Naive thymus-derived CD4-positive, alpha-beta T cell (primary cell): ENCODE results near the gene TH. TPM values are rescaled to one million over a fixed set of nuclear protein-coding genes. Genes with fewer than 3 reads are reported as not detected.

ENCODE experiments used
- ATAC-seq: fragments of 150-1000 bp; cut with Tn5 transposase; 2 replicates; pipeline ENCODE4 v1.10.0; 2021; ENCODE audit warnings: mild to moderate bottlenecking, moderate library complexity
- CTCF ChIA-PET: fragments of 350-600 bp; sonication (Branson Sonifier 250); formaldehyde crosslinking; loops from one replicate; lab custom pipeline; 2021; ENCODE audit warnings: antibody characterized with exemption; lab: Charles Lee
- POLR2A ChIA-PET: fragments of 350-600 bp; sonication (Branson Sonifier 250); formaldehyde crosslinking; loops from one replicate; lab custom pipeline; 2021; ENCODE audit warnings: antibody characterized with exemption, inconsistent platforms; lab: Charles Lee
- DNase-seq, 9 donors: peaks; one replicate each; pipeline versions ENCODE4 v3.0.0 to v3.0.0-alpha.2; 2020 to 2022; ENCODE audit warnings: mixed read lengths in 1 of 9
- H3K27ac ChIP-seq: one replicate; pipeline ENCODE4 v1.7.0; 2013; ENCODE audit warnings: mild to moderate bottlenecking, low read depth, low read length, moderate library complexity
- H3K27me3 ChIP-seq, 2 donors: one replicate each; pipeline ENCODE4 v1.7.0; 2013; ENCODE audit warnings: low read length in 2 of 2, mild to moderate bottlenecking in 2 of 2, moderate library complexity in 2 of 2; ENCODE audit not compliant: control insufficient read depth in 2 of 2, insufficient read depth in 2 of 2
- H3K36me3 ChIP-seq, 3 experiments: 1 replicate in 2 of 3; 2 replicates in 1 of 3; pipeline ENCODE4 v1.7.0; 2013; ENCODE audit warnings: low read length in 3 of 3, mild to moderate bottlenecking in 3 of 3, moderate library complexity in 1 of 3; ENCODE audit not compliant: insufficient read depth in 3 of 3, control insufficient read depth in 2 of 3
- H3K4me1 ChIP-seq, 2 donors: one replicate each; pipeline ENCODE4 v1.7.0; 2013; ENCODE audit warnings: low read length in 2 of 2, mild to moderate bottlenecking in 2 of 2, moderate library complexity in 1 of 2; ENCODE audit not compliant: control insufficient read depth in 2 of 2, insufficient read depth in 2 of 2
- H3K4me3 ChIP-seq: 2 replicates; pipeline ENCODE4 v1.7.0; 2013; ENCODE audit warnings: mild to moderate bottlenecking, low read length
- H3K9me3 ChIP-seq, 3 experiments: 1 replicate in 2 of 3; 2 replicates in 1 of 3; pipeline ENCODE4 v1.7.0; 2013; ENCODE audit warnings: low read length in 3 of 3; ENCODE audit not compliant: control insufficient read depth in 2 of 3
- H3K27ac Mint-ChIP-seq, 9 donors: one replicate each; pipeline ENCODE4 v1.8.0; 2020 to 2022; ENCODE audit warnings: mixed read lengths in 9 of 9, mild to moderate bottlenecking in 8 of 9, moderate library complexity in 5 of 9, inconsistent platforms in 2 of 9
- H3K27me3 Mint-ChIP-seq, 5 donors: one replicate each; pipeline ENCODE4 v1.8.0; 2021 to 2022; ENCODE audit warnings: mixed read lengths in 5 of 5, mild to moderate bottlenecking in 1 of 5
- H3K36me3 Mint-ChIP-seq, 5 donors: one replicate each; pipeline ENCODE4 v1.8.0; 2020 to 2022; ENCODE audit warnings: mixed read lengths in 5 of 5, mild to moderate bottlenecking in 3 of 5, inconsistent platforms in 1 of 5
- H3K4me1 Mint-ChIP-seq, 7 donors: one replicate each; pipeline ENCODE4 v1.8.0; 2020 to 2022; ENCODE audit warnings: mixed read lengths in 7 of 7, mild to moderate bottlenecking in 3 of 7, inconsistent platforms in 1 of 7
- H3K4me3 Mint-ChIP-seq, 10 donors: one replicate each; pipeline ENCODE4 v1.8.0; 2020 to 2022; ENCODE audit warnings: mild to moderate bottlenecking in 10 of 10, mixed read lengths in 10 of 10, moderate library complexity in 6 of 10, inconsistent platforms in 2 of 10
- H3K9me3 Mint-ChIP-seq, 11 donors: one replicate each; pipeline ENCODE4 v1.8.0; 2020 to 2022; ENCODE audit warnings: mixed read lengths in 11 of 11, mild to moderate bottlenecking in 4 of 11, inconsistent platforms in 1 of 11, moderate library complexity in 1 of 11
- intact Hi-C, 2 donors: fragments of 100-400 bp; cut with micrococcal nuclease; formaldehyde crosslinking; loops; one replicate each; pipeline ENCODE4 v1.15.1; 2023
- polyA plus RNA-seq, 2 donors: library from polyadenylated mRNA; unstranded; fragments of 300-500 nt; fragmentation: Illumina TruSeq; gene quantifications; one replicate each; pipeline ENCODE4 v1.2.3, GENCODE V29; 2021
- total RNA-seq, 6 experiments: library from RNA in 5 of 6; stranded (reverse) in 5 of 6; gene quantifications; 1 replicate in 5 of 6; 2 replicates in 1 of 6; pipeline ENCODE4 v1.2.3 and lab custom pipeline; 2021 to 2026

TH gene
- total and polyA plus RNA-seq, 7 experiments from 2014 or later = not detected

DNA sequence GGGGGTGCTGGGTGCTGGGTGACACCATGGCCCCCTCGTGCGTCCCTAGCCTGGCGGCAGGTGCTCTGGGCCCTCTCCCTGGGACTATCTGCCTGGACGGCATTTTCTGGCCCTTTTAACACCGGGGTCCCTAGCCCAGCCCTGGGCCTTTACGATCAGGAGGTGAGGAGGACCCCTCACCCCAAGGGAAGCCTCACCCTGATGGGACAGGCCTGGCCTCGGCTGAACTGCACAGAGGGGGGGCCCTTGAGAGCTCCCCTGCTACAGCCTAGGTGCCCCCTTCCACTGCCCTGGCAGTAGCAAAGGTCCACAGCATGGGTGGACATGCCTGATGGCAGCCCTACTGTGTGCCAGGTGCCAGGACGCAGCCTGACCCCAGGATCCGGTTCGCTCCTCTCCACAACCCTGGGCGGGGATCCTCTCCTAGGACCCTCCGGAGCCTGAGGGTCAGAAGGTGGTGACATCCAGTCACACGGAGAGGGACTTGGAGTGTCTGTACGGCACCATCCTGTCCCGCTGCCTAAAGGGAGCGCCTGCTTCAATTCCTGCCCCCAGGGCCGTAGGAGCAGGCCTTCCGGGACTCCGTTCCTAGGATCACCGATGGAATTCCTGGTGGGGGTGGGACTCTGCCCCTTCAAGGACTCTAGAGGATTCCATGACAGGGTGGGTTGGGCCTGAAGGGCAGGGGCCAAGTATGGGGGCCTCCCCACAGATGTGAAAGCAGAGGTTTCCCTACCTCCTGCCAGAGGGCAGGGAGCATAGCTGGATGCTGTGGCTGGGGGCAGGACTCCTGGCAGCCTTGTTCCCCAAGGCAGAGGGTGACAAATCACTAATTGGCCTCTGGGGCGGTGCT, 33.0 kb upstream of the TH start:
- Mint-ChIP-seq H3K4me1 (peaks cover 0 to 6% (median 0%) of the 10 kb centered on the region in 7 donors), H3K36me3 (peaks cover 0 to 9% (median 0%) of the 10 kb centered on the region in 5 donors), H3K9me3 (peaks cover 0 to 20% (median 4%) of the 10 kb centered on the region in 11 donors), H3K27me3 (peaks cover 0 to 5% (median 0%) of the 10 kb centered on the region in 5 donors), H3K4me3 (no peak overlapping the region), H3K27ac (no peak overlapping the region)
- H3K4me3 ChIP-seq = no peak overlapping the region
- intact Hi-C loops = no loop called here
- peaks cover 0 to 7% (median 0%) of the 10 kb centered on the region in 3 experiments for H3K9me3 ChIP-seq
- no peaks in the 10 kb centered on the region for H3K4me1 ChIP-seq
- ChIA-PET CTCF (no interaction called here), POLR2A (no interaction called here)
- H3K27ac ChIP-seq = no peak overlapping the region
- DNase-seq (peak in 1 of 9 donors; percentile 4), ATAC-seq (no peak)
- H3K36me3 ChIP-seq = no peaks in the 10 kb centered on the region
- no peaks in the 10 kb centered on the region for H3K27me3 ChIP-seq

DNA sequence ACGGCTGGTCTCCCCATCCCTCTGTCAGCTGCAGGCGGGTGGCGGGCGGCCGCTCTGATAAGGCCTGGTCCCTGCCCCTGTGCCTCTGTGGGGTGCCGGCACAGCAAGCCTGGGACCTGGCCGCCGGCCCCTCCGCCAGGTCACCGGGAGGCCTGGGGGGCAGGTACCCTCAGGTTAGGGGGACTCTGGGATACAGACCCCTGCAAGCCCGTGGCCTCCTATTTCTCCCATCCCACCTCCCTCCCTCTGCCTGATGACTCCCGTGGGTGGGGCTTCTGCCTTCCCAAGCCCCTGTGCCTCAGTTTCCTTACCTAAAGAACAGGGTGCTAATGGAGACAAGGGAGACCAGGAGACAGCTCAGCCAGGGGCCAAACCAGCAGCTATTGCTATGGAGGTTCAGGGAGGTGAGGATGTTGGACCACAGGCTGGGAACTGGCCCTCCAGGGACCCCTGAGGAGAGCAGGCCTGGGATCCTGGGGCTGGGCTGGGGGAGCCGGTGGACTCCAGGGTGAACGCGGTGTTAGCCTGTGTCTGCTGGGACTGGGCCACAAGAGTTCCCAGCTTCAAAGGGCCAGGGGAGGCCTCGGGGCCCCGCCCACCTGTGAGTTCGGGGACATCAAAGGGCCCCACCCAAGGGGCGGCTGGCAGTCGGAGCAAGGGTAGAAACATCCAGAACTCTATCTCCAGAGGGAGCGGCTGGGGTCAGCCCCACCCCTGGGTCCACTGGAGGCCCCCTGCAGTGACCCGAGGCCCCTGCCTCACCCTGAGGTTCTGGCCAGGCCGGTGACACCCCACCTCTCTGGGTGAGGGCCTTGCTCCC, 32.0 kb upstream of the TH start:
- Histone ChIP-seq H3K4me3 (no peak overlapping the region), H3K27me3 (no peaks in the 10 kb centered on the region), H3K4me1 (no peaks in the 10 kb centered on the region), H3K27ac (no peak overlapping the region), H3K36me3 (no peaks in the 10 kb centered on the region), H3K9me3 (peaks cover 0 to 7% (median 0%) of the 10 kb centered on the region in 3 experiments)
- H3K4me1 Mint-ChIP-seq = peaks cover 0 to 6% (median 0%) of the 10 kb centered on the region in 7 donors
- no peak overlapping the region for H3K27ac Mint-ChIP-seq
- ATAC-seq = no peak
- H3K4me3 Mint-ChIP-seq = no peak overlapping the region
- H3K9me3 Mint-ChIP-seq = peaks cover 0 to 20% (median 4%) of the 10 kb centered on the region in 11 donors
- peak in 1 of 9 donors; percentile 2 for DNase-seq
- peaks cover 0 to 9% (median 0%) of the 10 kb centered on the region in 5 donors for H3K36me3 Mint-ChIP-seq
- peaks cover 0 to 5% (median 0%) of the 10 kb centered on the region in 5 donors for H3K27me3 Mint-ChIP-seq
- CTCF ChIA-PET = no interaction called here
- intact Hi-C loops = no loop called here
- POLR2A ChIA-PET = no interaction called here

- Mint-ChIP-seq H3K9me3 (peaks cover 0 to 20% (median 4%) of the 10 kb centered on the region in 11 donors), H3K27me3 (peaks cover 0 to 2% (median 0%) of the 10 kb centered on the region in 5 donors), H3K36me3 (peaks cover 0 to 9% (median 0%) of the 10 kb centered on the region in 5 donors), H3K4me3 (no peak overlapping the region), H3K27ac (no peak overlapping the region), H3K4me1 (peaks cover 0 to 2% (median 0%) of the 10 kb centered on the region in 7 donors)
- no peaks in the 10 kb centered on the region for H3K27me3 ChIP-seq
- no peaks in the 10 kb centered on the region for H3K36me3 ChIP-seq
- H3K9me3 ChIP-seq = peaks cover 0 to 7% (median 0%) of the 10 kb centered on the region in 3 experiments
- intact Hi-C loops = no loop called here
- DNase-seq = no peak
- no peaks in the 10 kb centered on the region for H3K4me1 ChIP-seq
- ChIA-PET CTCF (interaction anchor here (0.9 kb wide), 1 partner anchor 9 kb away, joined by 4 read pairs; no protein-coding TSS in a partner anchor), POLR2A (no interaction called here)
- H3K27ac ChIP-seq = no peak overlapping the region
- ATAC-seq = no peak
- no peak overlapping the region for H3K4me3 ChIP-seq
These were observed 31.4 kb upstream of the TH start for GRCh38 chr11:2202900-2203439.

GRCh38 chr11:2202071-2202899, 30.7 kb upstream of the TH start:
- no peak overlapping the region for H3K4me3 Mint-ChIP-seq
- CTCF ChIA-PET = interaction anchor here (0.6 to 0.9 kb wide), 2 partner anchors 9 to 184 kb away, joined by 3 to 4 read pairs; no protein-coding TSS in a partner anchor
- intact Hi-C loops = no loop called here

GRCh38 chr11:2201542-2201941, 29.9 kb upstream of the TH start:
- Mint-ChIP-seq H3K4me1 (peaks cover 4 to 9% (median 7%) of the 10 kb centered on the region in 7 donors), H3K27ac (no peak overlapping the region), H3K36me3 (peaks cover 0 to 9% (median 0%) of the 10 kb centered on the region in 5 donors), H3K9me3 (peaks cover 0 to 13% (median 2%) of the 10 kb centered on the region in 11 donors), H3K4me3 (no peak overlapping the region), H3K27me3 (peaks cover 0 to 7% (median 6%) of the 10 kb centered on the region in 5 donors)
- no peak overlapping the region for H3K27ac ChIP-seq
- no peaks in the 10 kb centered on the region for H3K9me3 ChIP-seq
- ATAC-seq (no peak), DNase-seq (no peak)
- no peak overlapping the region for H3K4me3 ChIP-seq
- H3K27me3 ChIP-seq = no peaks in the 10 kb centered on the region
- H3K36me3 ChIP-seq = no peaks in the 10 kb centered on the region
- peaks cover 0 to 4% of the 10 kb centered on the region in 2 donors for H3K4me1 ChIP-seq
- CTCF ChIA-PET = interaction anchor here (0.6 to 2.0 kb wide), 2 partner anchors 185 to 220 kb away, joined by 3 to 10 read pairs; no protein-coding TSS in a partner anchor
- intact Hi-C loops = no loop called here
- POLR2A ChIA-PET = no interaction called here

More at GRCh38 chr11:2202071-2202899, 30.7 kb upstream of the TH start:
- H3K9me3 Mint-ChIP-seq = peaks cover 0 to 20% (median 4%) of the 10 kb centered on the region in 11 donors
- ATAC-seq = no peak
- Histone ChIP-seq H3K4me3 (no peak overlapping the region), H3K36me3 (no peaks in the 10 kb centered on the region), H3K27me3 (no peaks in the 10 kb centered on the region), H3K4me1 (no peaks in the 10 kb centered on the region), H3K9me3 (peaks cover 0 to 4% (median 0%) of the 10 kb centered on the region in 3 experiments), H3K27ac (no peak overlapping the region)
- POLR2A ChIA-PET = no interaction called here
- no peak overlapping the region for H3K27ac Mint-ChIP-seq
- no peak for DNase-seq
- no peaks in the 10 kb centered on the region for H3K27me3 Mint-ChIP-seq
- peaks cover 0 to 2% (median 0%) of the 10 kb centered on the region in 7 donors for H3K4me1 Mint-ChIP-seq
- H3K36me3 Mint-ChIP-seq = peaks cover 0 to 9% (median 0%) of the 10 kb centered on the region in 5 donors
